Astrocyte (in vitro differentiated cells and primary cell): ENCODE results near the gene GABRG2. TPM values are rescaled to one million over a fixed set of nuclear protein-coding genes. Genes with fewer than 3 reads are reported as not detected.

ENCODE experiments used
- DNase-seq: peaks from one replicate; pipeline ENCODE4 v3.0.0-alpha.2; 2010; ENCODE audit warnings: low read depth
- FAIRE-seq: peaks from 2 replicates; lab custom pipeline; 2011; peaks lifted over from hg19 to GRCh38; lab: Jason Lieb, UNC
- H2AFZ ChIP-seq: 2 replicates; pipeline ENCODE4 v1.6.0; 2012; ENCODE audit warnings: low read depth, low read length, inconsistent platforms
- H3K27ac ChIP-seq: 2 replicates; pipeline ENCODE4 v1.5.1; 2011; ENCODE audit warnings: low read depth, low read length, inconsistent platforms
- H3K27me3 ChIP-seq: 2 replicates; pipeline ENCODE4 v1.6.0; 2011; ENCODE audit warnings: low read length, inconsistent platforms; ENCODE audit not compliant: insufficient read depth
- H3K36me3 ChIP-seq: 2 replicates; pipeline ENCODE4 v1.5.1; 2011; ENCODE audit warnings: low read length, inconsistent platforms; ENCODE audit not compliant: insufficient read depth
- H3K4me1 ChIP-seq: 2 replicates; pipeline ENCODE4 v1.5.1; 2011; ENCODE audit warnings: low read length, inconsistent platforms; ENCODE audit not compliant: insufficient read depth
- H3K4me2 ChIP-seq: 2 replicates; pipeline ENCODE4 v1.6.0; 2012; ENCODE audit warnings: low read length, inconsistent platforms
- H3K4me3 ChIP-seq: 2 replicates; pipeline ENCODE4 v1.5.1; 2011; ENCODE audit warnings: low read depth, mild to moderate bottlenecking, low read length, inconsistent platforms; ENCODE audit not compliant: insufficient read depth
- H3K79me2 ChIP-seq: 2 replicates; pipeline ENCODE4 v1.6.0; 2012; ENCODE audit warnings: mild to moderate bottlenecking, low read length, inconsistent platforms; ENCODE audit not compliant: insufficient read depth
- H3K9ac ChIP-seq: 2 replicates; pipeline ENCODE4 v1.6.0; 2012; ENCODE audit warnings: mild to moderate bottlenecking, low read length, inconsistent platforms
- H3K9me3 ChIP-seq: 2 replicates; pipeline ENCODE4 v1.5.1; 2012; ENCODE audit warnings: low read depth, mild to moderate bottlenecking, low read length, inconsistent platforms; ENCODE audit not compliant: insufficient read depth
- H4K20me1 ChIP-seq: 2 replicates; pipeline ENCODE4 v1.6.0; 2012; ENCODE audit warnings: low read length, inconsistent platforms; ENCODE audit not compliant: insufficient read depth
- H3K27ac Mint-ChIP-seq: one replicate; pipeline ENCODE4 v1.8.0; 2021; ENCODE audit warnings: mild to moderate bottlenecking, mixed read lengths; ENCODE audit not compliant: unreplicated experiment
- H3K27me3 Mint-ChIP-seq: one replicate; pipeline ENCODE4 v1.8.0; 2021; ENCODE audit warnings: low read depth, mixed read lengths; ENCODE audit not compliant: unreplicated experiment
- H3K36me3 Mint-ChIP-seq: one replicate; pipeline ENCODE4 v1.8.0; 2021; ENCODE audit warnings: low read depth, mixed read lengths; ENCODE audit not compliant: unreplicated experiment
- H3K4me1 Mint-ChIP-seq: one replicate; pipeline ENCODE4 v1.8.0; 2021; ENCODE audit warnings: low read depth, mixed read lengths; ENCODE audit not compliant: unreplicated experiment
- H3K4me3 Mint-ChIP-seq: one replicate; pipeline ENCODE4 v1.8.0; 2021; ENCODE audit warnings: mild to moderate bottlenecking, moderate library complexity, mixed read lengths; ENCODE audit not compliant: unreplicated experiment
- H3K9me3 Mint-ChIP-seq: one replicate; pipeline ENCODE4 v1.8.0; 2021; ENCODE audit warnings: mild to moderate bottlenecking, mixed read lengths; ENCODE audit not compliant: unreplicated experiment
- CTCF ChIP-seq: IDR thresholded peaks from 2 replicates; pipeline ENCODE4 v1.5.1; 2011; ENCODE audit warnings: low read depth, mild to moderate bottlenecking, inconsistent platforms, low read length, moderate library complexity; ENCODE audit not compliant: insufficient read depth
- EZH2 ChIP-seq: IDR thresholded peaks from 2 replicates; pipeline ENCODE4 v1.6.1; 2012; ENCODE audit warnings: mild to moderate bottlenecking, low read length, inconsistent platforms; ENCODE audit not compliant: insufficient read depth
- total RNA-seq: library from RNA; stranded (reverse); gene quantifications from 2 replicates; pipeline ENCODE4 v1.2.1, GENCODE V29; 2021

GABRG2 gene
- total RNA-seq, 1 donor from 2014 or later: not detected

GRCh38 chr5:162202285-162202880 is 134.8 kb downstream of the GABRG2 start:
- Histone ChIP-seq H3K4me1 (no peaks in the 10 kb centered on the region), H3K9me3 (no peaks in the 10 kb centered on the region), H3K79me2 (no peaks in the 10 kb centered on the region), H3K4me3 (no peak overlapping the region), H3K27me3 (no peaks in the 10 kb centered on the region), H3K27ac (no peak overlapping the region), H2AFZ (no peak overlapping the region), H3K9ac (no peak overlapping the region), H3K4me2 (no peak overlapping the region), H3K36me3 (no peaks in the 10 kb centered on the region), H4K20me1 (no peaks in the 10 kb centered on the region)
- H3K36me3 Mint-ChIP-seq: no peaks in the 10 kb centered on the region
- no peak overlapping the region for H3K27ac Mint-ChIP-seq
- peaks cover 2% of the 10 kb centered on the region for H3K27me3 Mint-ChIP-seq
- DNase-seq (no peak), FAIRE-seq (no peak)
- no peaks in the 10 kb centered on the region for H3K9me3 Mint-ChIP-seq
- TF ChIP-seq CTCF: no peak
- TF ChIP-seq EZH2: no peak
- no peaks in the 10 kb centered on the region for H3K4me1 Mint-ChIP-seq
- no peak overlapping the region for H3K4me3 Mint-ChIP-seq

Other genes starting within 250 kb of the GABRG2 start
- 0.32 and 0.41 TPM in 2 replicates for gene GABRA1, start 219.7 kb upstream of the GABRG2 start, total RNA-seq